Osteocyte (in vitro differentiated cells): ENCODE data around the gene CASQ2. TPM values are rescaled to one million over a fixed set of nuclear protein-coding genes. Genes with fewer than 3 reads are reported as not detected.
A peak's percentile ranks its signal among the peaks of the same experiment; 100 is the strongest.

ENCODE experiments used
- DNase-seq: peaks from one replicate; pipeline ENCODE4 v3.0.0; 2021; ENCODE audit warnings: mixed read lengths; ENCODE audit not compliant: unreplicated experiment; ENCODE audit errors: extremely low spot score
- H3K27ac Mint-ChIP-seq: one replicate; pipeline ENCODE4 v1.8.0; 2021; ENCODE audit warnings: mild to moderate bottlenecking, mixed read lengths; ENCODE audit not compliant: unreplicated experiment
- H3K27me3 Mint-ChIP-seq: one replicate; pipeline ENCODE4 v1.8.0; 2021; ENCODE audit warnings: mixed read lengths; ENCODE audit not compliant: unreplicated experiment
- H3K36me3 Mint-ChIP-seq: one replicate; pipeline ENCODE4 v1.8.0; 2021; ENCODE audit warnings: mixed read lengths; ENCODE audit not compliant: unreplicated experiment
- H3K4me1 Mint-ChIP-seq: one replicate; pipeline ENCODE4 v1.8.0; 2021; ENCODE audit warnings: mixed read lengths; ENCODE audit not compliant: unreplicated experiment
- H3K4me3 Mint-ChIP-seq: one replicate; pipeline ENCODE4 v1.8.0; 2021; ENCODE audit warnings: mild to moderate bottlenecking, moderate library complexity, mixed read lengths; ENCODE audit not compliant: unreplicated experiment
- H3K9me3 Mint-ChIP-seq: one replicate; pipeline ENCODE4 v1.8.0; 2021; ENCODE audit warnings: mixed read lengths; ENCODE audit not compliant: unreplicated experiment
- CTCF ChIP-seq: fragments of 200-600 bp; sonication (generic); IDR thresholded peaks from 2 replicates; pipeline ENCODE4 v1.5.0; 2021; ENCODE audit warnings: antibody characterized with exemption, mild to moderate bottlenecking, moderate library complexity
- total RNA-seq: library from RNA; stranded (reverse); gene quantifications from 2 replicates; pipeline ENCODE4 v1.2.1, GENCODE V29; 2021

The CASQ2 gene
- total RNA-seq, 1 donor from 2014 or later = not detected

- Mint-ChIP-seq H3K9me3 (no peaks in the 10 kb centered on the region), H3K4me3 (no peak overlapping the region), H3K27ac (no peak overlapping the region), H3K27me3 (peaks cover 43% of the 10 kb centered on the region), H3K36me3 (no peaks in the 10 kb centered on the region), H3K4me1 (no peaks in the 10 kb centered on the region)
- TF ChIP-seq CTCF = no peak
- DNase-seq = no peak
Observed at GRCh38 chr1:115771094-115771846, 2.8 kb upstream of the CASQ2 start.

- no peak for TF ChIP-seq CTCF
- H3K27ac Mint-ChIP-seq = no peak overlapping the region
- no peak for DNase-seq
- H3K4me3 Mint-ChIP-seq = no peak overlapping the region
- no peaks in the 10 kb centered on the region for H3K9me3 Mint-ChIP-seq
- H3K4me1 Mint-ChIP-seq = no peaks in the 10 kb centered on the region
- no peaks in the 10 kb centered on the region for H3K36me3 Mint-ChIP-seq
- H3K27me3 Mint-ChIP-seq = peaks cover 32% of the 10 kb centered on the region
Observed at GRCh38 chr1:115767403-115767802, 1.1 kb downstream of the CASQ2 start.

GRCh38 chr1:115765091-115765490 is 3.4 kb downstream of the CASQ2 start:
- H3K4me1 Mint-ChIP-seq = no peaks in the 10 kb centered on the region
- no peak for TF ChIP-seq CTCF
- no peak overlapping the region for H3K4me3 Mint-ChIP-seq
- H3K27me3 Mint-ChIP-seq = peaks cover 31% of the 10 kb centered on the region
- no peak for DNase-seq
- no peaks in the 10 kb centered on the region for H3K36me3 Mint-ChIP-seq
- H3K27ac Mint-ChIP-seq = no peak overlapping the region
- no peaks in the 10 kb centered on the region for H3K9me3 Mint-ChIP-seq

- Mint-ChIP-seq H3K9me3 (no peaks in the 10 kb centered on the region), H3K4me3 (no peak overlapping the region), H3K4me1 (no peaks in the 10 kb centered on the region), H3K27ac (no peak overlapping the region), H3K27me3 (peaks cover 31% of the 10 kb centered on the region), H3K36me3 (no peaks in the 10 kb centered on the region)
- TF ChIP-seq CTCF = peak; percentile 64
- no peak for DNase-seq
Observed at GRCh38 chr1:115764541-115764940, 4.0 kb downstream of the CASQ2 start.

GRCh38 chr1:115762779-115763178 is 5.7 kb downstream of the CASQ2 start:
- Mint-ChIP-seq H3K4me1 (peaks cover under 1% of the 10 kb centered on the region), H3K36me3 (no peaks in the 10 kb centered on the region), H3K27ac (no peak overlapping the region), H3K9me3 (no peaks in the 10 kb centered on the region), H3K4me3 (no peak overlapping the region), H3K27me3 (peaks cover 41% of the 10 kb centered on the region)
- no peak for DNase-seq
- TF ChIP-seq CTCF = no peak
